Effector memory CD8-positive, alpha-beta T cell (primary cell): ENCODE measurements around the gene ZBTB20.

Experiments
- ATAC-seq: fragments of 150-1000 bp; cut with Tn5 transposase; replicated peaks from 2 replicates; pipeline ENCODE4 v1.10.0; 2021; ENCODE audit warnings: mild to moderate bottlenecking, moderate library complexity
- DNase-seq, 3 experiments: peaks; one replicate each; pipeline ENCODE4 v3.0.0; 2021
- H3K27ac Mint-ChIP-seq, 2 donors: one replicate each; pipeline ENCODE4 v1.8.0; 2022; ENCODE audit warnings: mild to moderate bottlenecking in 2 of 2, mixed read lengths in 2 of 2, moderate library complexity in 2 of 2
- H3K27me3 Mint-ChIP-seq, 2 donors: one replicate each; pipeline ENCODE4 v1.8.0; 2022; ENCODE audit warnings: mixed read lengths in 2 of 2
- H3K36me3 Mint-ChIP-seq: one replicate; pipeline ENCODE4 v1.8.0; 2022; ENCODE audit warnings: mild to moderate bottlenecking, moderate library complexity, mixed read lengths; ENCODE audit not compliant: insufficient read depth
- H3K4me1 Mint-ChIP-seq, 2 donors: one replicate each; pipeline ENCODE4 v1.8.0; 2022; ENCODE audit warnings: low read depth in 2 of 2, mixed read lengths in 2 of 2
- H3K4me3 Mint-ChIP-seq, 2 donors: one replicate each; pipeline ENCODE4 v1.8.0; 2022; ENCODE audit warnings: mild to moderate bottlenecking in 2 of 2, mixed read lengths in 2 of 2, moderate library complexity in 2 of 2
- H3K9me3 Mint-ChIP-seq, 2 donors: one replicate each; pipeline ENCODE4 v1.8.0; 2022; ENCODE audit warnings: mixed read lengths in 2 of 2

ZBTB20 gene

DNA sequence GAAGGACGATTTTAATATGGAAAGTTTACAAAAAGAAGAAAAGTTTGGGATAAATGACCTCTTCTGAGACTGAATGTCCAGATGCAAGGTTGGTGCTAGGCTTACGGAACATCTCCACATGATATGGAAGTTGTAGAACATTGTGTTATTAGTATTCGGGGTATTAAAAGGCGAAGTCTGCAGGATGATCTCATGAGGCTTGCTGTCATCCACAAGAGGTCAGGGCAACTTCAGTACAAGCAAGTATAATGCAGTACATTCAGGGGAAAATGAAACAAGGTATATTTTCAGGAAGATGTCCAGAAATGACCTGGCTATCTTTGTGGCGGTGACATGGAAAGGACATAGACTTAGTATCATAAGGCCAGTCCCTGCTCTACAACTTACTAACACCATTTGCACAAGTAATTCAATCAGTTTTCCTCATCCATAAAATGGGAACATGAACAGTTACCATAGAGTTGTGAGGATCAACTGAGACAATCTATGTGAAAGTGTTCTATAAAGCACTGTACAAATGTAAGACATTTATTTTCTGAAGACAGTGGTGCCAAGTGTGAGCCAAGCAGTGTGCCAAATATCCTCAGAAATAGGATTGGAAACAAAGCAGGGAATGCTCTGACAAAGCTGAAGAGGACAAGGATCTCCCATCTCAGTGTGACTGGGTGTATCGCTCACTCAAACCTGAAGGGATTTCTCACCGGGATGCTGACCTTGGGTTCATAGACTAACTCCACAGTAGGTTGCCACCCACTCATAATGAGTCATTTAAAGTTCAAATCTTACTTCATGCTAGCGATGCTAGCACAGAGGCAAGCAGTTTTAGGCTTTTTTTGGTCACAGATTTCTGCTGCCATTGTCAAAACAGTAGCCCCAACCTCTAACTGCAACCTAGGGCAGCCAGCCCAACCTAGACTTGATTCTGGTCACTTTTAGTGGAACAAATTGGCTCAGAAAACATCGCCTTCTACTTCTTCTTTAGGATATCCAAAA, 735.0 kb downstream of the ZBTB20 start:
- DNase-seq (no peak), ATAC-seq (no peak)
- H3K27me3 Mint-ChIP-seq = no peaks in the 10 kb centered on the region
- H3K4me3 Mint-ChIP-seq = no peak overlapping the region
- H3K9me3 Mint-ChIP-seq = no peaks in the 10 kb centered on the region
- peak overlapping the region; percentile 2 to 7 for H3K27ac Mint-ChIP-seq
- H3K36me3 Mint-ChIP-seq = peaks cover 2% of the 10 kb centered on the region
- H3K4me1 Mint-ChIP-seq = peaks cover 2 to 12% of the 10 kb centered on the region in 2 donors

DNA sequence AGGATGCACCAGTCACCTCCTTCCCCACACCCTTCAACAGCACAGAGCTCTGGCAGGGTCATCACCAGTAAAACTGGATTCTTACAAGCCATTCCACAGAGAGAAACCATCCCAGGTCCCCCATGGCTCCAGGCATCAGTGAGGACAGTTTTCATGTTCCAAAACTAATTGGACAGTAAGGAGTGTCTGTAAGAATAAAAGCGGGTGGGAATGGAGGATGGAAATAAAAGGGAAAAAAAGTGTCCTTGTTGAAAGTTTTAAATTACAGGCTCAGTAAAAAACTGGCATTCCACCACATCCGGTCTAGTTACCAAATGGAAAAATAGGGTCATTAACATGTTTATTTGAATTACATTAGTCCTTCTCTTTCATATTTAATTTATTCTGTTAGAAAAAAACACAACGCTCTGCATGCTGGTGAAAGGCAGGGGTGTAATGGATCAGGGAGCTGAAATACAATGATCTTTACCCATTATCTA, 735.9 kb downstream of the ZBTB20 start:
- H3K4me3 Mint-ChIP-seq = no peak overlapping the region
- DNase-seq = no peak
- no peak for ATAC-seq
- H3K27me3 Mint-ChIP-seq = no peaks in the 10 kb centered on the region
- H3K27ac Mint-ChIP-seq = no peak overlapping the region
- H3K9me3 Mint-ChIP-seq = no peaks in the 10 kb centered on the region
- H3K36me3 Mint-ChIP-seq = peaks cover 2% of the 10 kb centered on the region
- H3K4me1 Mint-ChIP-seq = peaks cover 4 to 12% of the 10 kb centered on the region in 2 donors

- peaks cover 4 to 12% of the 10 kb centered on the region in 2 donors for H3K4me1 Mint-ChIP-seq
- no peak overlapping the region for H3K4me3 Mint-ChIP-seq
- H3K36me3 Mint-ChIP-seq = peaks cover 2% of the 10 kb centered on the region
- no peak overlapping the region for H3K27ac Mint-ChIP-seq
- DNase-seq (no peak), ATAC-seq (no peak)
- no peaks in the 10 kb centered on the region for H3K9me3 Mint-ChIP-seq
- no peaks in the 10 kb centered on the region for H3K27me3 Mint-ChIP-seq
Observed at GRCh38 chr3:114408736-114409670, 738.1 kb downstream of the ZBTB20 start.

DNA sequence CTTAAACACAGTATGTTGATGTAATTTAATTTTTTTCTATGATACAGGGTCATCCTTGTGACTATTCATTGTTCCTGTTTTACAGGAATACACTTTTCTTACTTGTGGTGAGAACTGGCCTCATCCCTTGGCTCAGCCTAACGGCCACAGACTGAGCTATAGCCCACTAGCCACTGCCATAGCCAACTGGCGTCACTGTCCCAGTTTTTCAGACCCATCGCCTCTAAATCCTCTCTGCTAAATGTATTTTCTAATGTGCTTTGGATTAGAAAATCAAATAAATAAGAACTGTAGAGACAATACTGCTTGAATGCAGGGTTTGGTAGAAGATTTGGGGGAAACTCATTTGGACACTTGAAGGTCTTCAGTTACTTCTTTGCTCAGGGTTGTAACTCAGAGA, 740.2 kb downstream of the ZBTB20 start:
- ATAC-seq (no peak), DNase-seq (no peak)
- Mint-ChIP-seq H3K4me3 (no peak overlapping the region), H3K27me3 (no peaks in the 10 kb centered on the region), H3K9me3 (no peaks in the 10 kb centered on the region), H3K4me1 (peaks cover 1 to 8% of the 10 kb centered on the region in 2 donors), H3K36me3 (peaks cover 2% of the 10 kb centered on the region), H3K27ac (no peak overlapping the region)

GRCh38 chr3:114406286-114406685, 740.8 kb downstream of the ZBTB20 start:
- Mint-ChIP-seq H3K4me1 (peaks cover 1 to 8% of the 10 kb centered on the region in 2 donors), H3K9me3 (no peaks in the 10 kb centered on the region), H3K27ac (no peak overlapping the region), H3K36me3 (peaks cover 2% of the 10 kb centered on the region), H3K4me3 (no peak overlapping the region), H3K27me3 (no peaks in the 10 kb centered on the region)
- no peak for ATAC-seq
- DNase-seq = no peak

DNA sequence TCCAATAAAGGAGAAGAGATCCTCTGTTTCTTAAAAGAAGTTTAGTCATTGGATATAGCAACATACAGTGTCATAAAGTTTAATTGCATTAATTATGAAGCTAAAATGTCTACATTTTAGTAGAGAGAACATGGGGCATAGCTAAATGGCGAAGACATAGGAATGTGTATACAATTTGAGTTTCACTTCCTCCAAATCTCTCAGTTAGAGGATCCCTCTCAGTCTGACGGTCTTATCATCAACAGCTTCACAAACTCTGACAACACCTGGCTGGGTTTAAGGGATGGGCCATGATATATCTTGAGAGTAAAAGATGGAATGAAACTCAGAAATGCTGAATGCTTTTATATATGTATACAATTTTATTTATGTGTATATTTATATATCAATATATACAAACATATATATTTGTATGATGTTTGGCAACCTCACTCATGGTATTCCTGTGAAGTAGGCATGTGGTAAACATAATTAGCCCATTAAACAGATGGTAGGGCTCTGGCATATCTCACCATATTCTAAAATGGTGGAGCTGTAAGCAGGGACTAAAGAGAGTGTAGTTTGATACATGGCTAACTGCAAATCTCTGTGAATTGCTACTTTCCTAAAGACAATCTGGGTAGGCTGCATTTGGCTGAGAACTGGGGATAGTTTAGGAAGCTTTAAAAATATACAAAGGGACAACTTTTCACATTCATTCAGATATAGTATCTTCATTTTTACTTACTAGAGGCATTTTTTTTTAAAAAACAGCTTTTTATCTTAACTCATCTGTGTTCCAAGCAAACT, 741.7 kb downstream of the ZBTB20 start:
- H3K27me3 Mint-ChIP-seq = no peaks in the 10 kb centered on the region
- no peak overlapping the region for H3K4me3 Mint-ChIP-seq
- peaks cover 1 to 2% of the 10 kb centered on the region in 2 donors for H3K4me1 Mint-ChIP-seq
- peaks cover 2% of the 10 kb centered on the region for H3K36me3 Mint-ChIP-seq
- no peak for DNase-seq
- ATAC-seq = no peak
- no peak overlapping the region for H3K27ac Mint-ChIP-seq
- no peaks in the 10 kb centered on the region for H3K9me3 Mint-ChIP-seq

GRCh38 chr3:114404590-114404989, 742.5 kb downstream of the ZBTB20 start:
- Mint-ChIP-seq H3K9me3 (no peaks in the 10 kb centered on the region), H3K36me3 (no peaks in the 10 kb centered on the region), H3K27me3 (no peaks in the 10 kb centered on the region), H3K4me3 (no peak overlapping the region), H3K4me1 (peaks cover 0 to 1% of the 10 kb centered on the region in 2 donors), H3K27ac (no peak overlapping the region)
- DNase-seq = no peak
- ATAC-seq = no peak

GRCh38 chr3:114402838-114403237, 744.2 kb downstream of the ZBTB20 start:
- Mint-ChIP-seq H3K27me3 (no peaks in the 10 kb centered on the region), H3K4me1 (peaks cover 0 to 1% of the 10 kb centered on the region in 2 donors), H3K36me3 (no peaks in the 10 kb centered on the region), H3K9me3 (no peaks in the 10 kb centered on the region), H3K27ac (peak overlapping the region in 1 of 2 donors; percentile 59), H3K4me3 (no peak overlapping the region)
- ATAC-seq (no peak), DNase-seq (no peak)

GRCh38 chr3:114401346-114401745, 745.7 kb downstream of the ZBTB20 start:
- Mint-ChIP-seq H3K27ac (no peak overlapping the region), H3K36me3 (no peaks in the 10 kb centered on the region), H3K4me3 (no peak overlapping the region), H3K27me3 (no peaks in the 10 kb centered on the region), H3K4me1 (peaks cover 0 to 2% of the 10 kb centered on the region in 2 donors), H3K9me3 (no peaks in the 10 kb centered on the region)
- DNase-seq = no peak
- ATAC-seq = no peak

DNA sequence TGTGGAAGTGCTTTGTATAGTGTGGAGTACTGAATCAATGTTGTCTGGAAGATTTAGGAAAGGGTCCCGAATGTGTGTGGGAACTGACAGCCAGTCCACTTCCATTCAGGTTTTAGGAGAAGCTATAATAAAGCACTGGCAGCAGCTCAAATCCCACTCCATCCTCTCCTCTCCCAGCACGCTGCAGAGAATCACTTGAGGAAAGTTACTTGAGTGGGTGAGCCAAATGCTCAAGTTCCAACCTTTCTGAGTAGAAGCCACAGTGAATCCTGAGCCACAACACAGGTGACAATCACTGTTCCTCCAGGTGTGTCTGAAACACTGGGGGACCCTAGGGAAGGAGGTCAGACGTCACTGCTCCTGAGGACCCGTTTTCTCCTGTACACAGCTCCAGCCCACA, 746.7 kb downstream of the ZBTB20 start:
- Mint-ChIP-seq H3K4me3 (no peak overlapping the region), H3K4me1 (peaks cover 0 to 2% of the 10 kb centered on the region in 2 donors), H3K9me3 (no peaks in the 10 kb centered on the region), H3K27ac (no peak overlapping the region), H3K27me3 (no peaks in the 10 kb centered on the region), H3K36me3 (no peaks in the 10 kb centered on the region)
- DNase-seq (no peak), ATAC-seq (no peak)

GRCh38 chr3:114394551-114394950, 752.5 kb downstream of the ZBTB20 start:
- DNase-seq (no peak), ATAC-seq (no peak)
- no peaks in the 10 kb centered on the region for H3K27me3 Mint-ChIP-seq
- H3K36me3 Mint-ChIP-seq = no peaks in the 10 kb centered on the region
- no peaks in the 10 kb centered on the region for H3K9me3 Mint-ChIP-seq
- H3K27ac Mint-ChIP-seq = no peak overlapping the region
- no peak overlapping the region for H3K4me3 Mint-ChIP-seq
- H3K4me1 Mint-ChIP-seq = peaks cover 11 to 26% of the 10 kb centered on the region in 2 donors

DNA sequence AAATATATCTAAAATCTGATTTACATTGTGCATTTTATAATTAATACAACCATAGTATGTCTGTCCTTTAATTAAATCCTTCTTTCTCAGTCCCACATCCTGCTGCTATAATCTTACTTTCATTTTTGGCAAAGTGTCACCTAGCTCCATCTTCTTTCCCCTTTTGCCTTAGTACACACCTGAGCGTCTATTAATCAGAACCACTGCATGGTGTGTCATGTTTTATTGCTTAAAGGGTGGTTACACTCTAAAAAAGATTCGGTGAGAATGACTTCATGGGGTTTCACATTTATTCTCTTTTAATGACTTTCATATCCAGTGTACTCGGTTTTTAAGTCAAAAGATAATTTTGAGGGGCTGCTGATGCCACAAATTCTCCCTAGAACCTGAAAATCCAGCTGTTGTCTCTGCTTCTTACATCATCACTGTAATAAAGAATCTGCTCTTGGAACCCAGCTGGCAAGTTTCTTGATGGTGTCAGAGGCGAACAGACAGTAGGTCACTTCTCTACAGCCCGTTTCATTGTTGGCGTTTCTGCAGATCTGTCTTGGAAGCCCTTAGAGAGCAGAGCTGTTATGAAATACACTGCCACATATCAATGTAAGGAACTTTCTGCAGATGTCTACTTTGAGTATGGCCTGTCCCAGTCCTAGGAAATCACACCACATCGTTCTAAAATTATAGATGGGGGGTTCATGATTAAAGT, 753.6 kb downstream of the ZBTB20 start:
- peaks cover 18 to 33% of the 10 kb centered on the region in 2 donors for H3K4me1 Mint-ChIP-seq
- H3K27me3 Mint-ChIP-seq = no peaks in the 10 kb centered on the region
- H3K9me3 Mint-ChIP-seq = no peaks in the 10 kb centered on the region
- H3K36me3 Mint-ChIP-seq = no peaks in the 10 kb centered on the region
- peak overlapping the region in 1 of 2 donors; percentile 39 for H3K4me3 Mint-ChIP-seq
- H3K27ac Mint-ChIP-seq = peak overlapping the region in 1 of 2 donors; percentile 71
- ATAC-seq (peak; percentile 26), DNase-seq (no peak)
